ENCODE results near the gene RASL10B.

DNA sequence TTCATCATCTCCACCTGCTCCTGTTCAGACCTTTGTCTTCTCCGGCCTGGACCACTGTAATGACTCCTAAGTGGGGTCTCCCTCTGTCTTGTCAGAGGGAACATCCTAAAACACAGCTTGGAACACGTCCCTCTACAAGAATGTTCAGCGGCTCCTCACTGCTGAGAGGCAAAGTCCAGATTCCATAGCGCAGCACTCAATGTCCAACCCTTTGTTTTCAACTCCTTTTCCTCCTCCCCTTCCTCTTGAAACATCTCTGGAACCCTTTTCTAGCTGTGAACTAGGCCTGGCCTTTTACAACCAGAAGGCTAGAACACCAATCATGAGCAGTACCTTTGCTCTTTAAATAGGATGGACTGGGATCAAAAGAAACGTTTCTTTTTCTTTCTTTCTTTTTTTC, 30.2 kb downstream of the RASL10B start:
- TF ChIP-seq, protein P1, sequence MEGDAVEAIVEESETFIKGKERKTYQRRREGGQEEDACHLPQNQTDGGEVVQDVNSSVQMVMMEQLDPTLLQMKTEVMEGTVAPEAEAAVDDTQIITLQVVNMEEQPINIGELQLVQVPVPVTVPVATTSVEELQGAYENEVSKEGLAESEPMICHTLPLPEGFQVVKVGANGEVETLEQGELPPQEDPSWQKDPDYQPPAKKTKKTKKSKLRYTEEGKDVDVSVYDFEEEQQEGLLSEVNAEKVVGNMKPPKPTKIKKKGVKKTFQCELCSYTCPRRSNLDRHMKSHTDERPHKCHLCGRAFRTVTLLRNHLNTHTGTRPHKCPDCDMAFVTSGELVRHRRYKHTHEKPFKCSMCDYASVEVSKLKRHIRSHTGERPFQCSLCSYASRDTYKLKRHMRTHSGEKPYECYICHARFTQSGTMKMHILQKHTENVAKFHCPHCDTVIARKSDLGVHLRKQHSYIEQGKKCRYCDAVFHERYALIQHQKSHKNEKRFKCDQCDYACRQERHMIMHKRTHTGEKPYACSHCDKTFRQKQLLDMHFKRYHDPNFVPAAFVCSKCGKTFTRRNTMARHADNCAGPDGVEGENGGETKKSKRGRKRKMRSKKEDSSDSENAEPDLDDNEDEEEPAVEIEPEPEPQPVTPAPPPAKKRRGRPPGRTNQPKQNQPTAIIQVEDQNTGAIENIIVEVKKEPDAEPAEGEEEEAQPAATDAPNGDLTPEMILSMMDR (conservative IDR thresholded peaks at IDR 0.05 in 1 of 2, IDR thresholded peaks at IDR 0.05 in 1 of 2; ENCODE audit: low read depth in 1 of 2, low read length in 2 of 2): no peak
- TF ChIP-seq EZH2 (IDR thresholded peaks at IDR 0.05; ENCODE audit: low read length, missing control alignments): no peak
